Hepatocyte (in vitro differentiated cells): ENCODE data around the gene ZC3H7B.

Experiments used
- EZH2 ChIP-seq: fragments of 200-600 bp; sonication (generic); IDR thresholded peaks from 2 replicates; pipeline ENCODE4 v1.6.1; 2016; ENCODE audit warnings: antibody characterized with exemption, mild to moderate bottlenecking, borderline replicate concordance
- EZH2phosphoT487 ChIP-seq: fragments of 200-600 bp; sonication (generic); IDR thresholded peaks from one replicate; pipeline ENCODE4 v1.6.1; 2018; ENCODE audit warnings: antibody characterized with exemption, mild to moderate bottlenecking, low read depth, moderate library complexity; ENCODE audit not compliant: unreplicated experiment, severe bottlenecking

DNA sequence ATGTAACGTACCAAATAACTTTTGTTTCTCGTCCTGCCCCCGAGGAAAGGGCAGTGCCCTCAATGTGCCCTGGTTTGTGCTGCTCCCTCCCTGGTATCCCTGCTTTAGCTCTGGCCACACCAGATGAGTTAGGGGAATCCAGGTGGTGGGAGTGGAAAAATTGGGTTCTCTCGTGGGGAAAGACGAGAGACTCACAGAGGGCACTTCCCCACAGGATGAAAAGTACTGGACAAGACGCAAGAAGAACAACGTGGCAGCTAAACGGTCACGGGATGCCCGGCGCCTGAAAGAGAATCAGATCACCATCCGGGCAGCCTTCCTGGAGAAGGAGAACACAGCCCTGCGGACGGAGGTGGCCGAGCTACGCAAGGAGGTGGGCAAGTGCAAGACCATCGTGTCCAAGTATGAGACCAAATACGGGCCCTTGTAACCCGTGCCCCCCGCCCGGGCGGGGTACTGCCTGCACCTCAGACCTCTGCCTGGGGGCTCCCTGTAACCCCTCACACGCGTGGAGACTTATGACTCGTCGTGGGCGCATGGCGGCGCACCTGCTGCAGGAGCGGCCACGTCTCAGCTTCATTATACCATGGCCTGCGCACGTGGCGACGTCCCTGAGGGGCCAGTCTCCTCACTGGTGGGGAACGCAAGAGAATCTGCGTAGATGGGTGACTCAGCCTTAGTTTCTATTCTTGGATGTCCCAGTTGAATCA, 94.4 kb downstream of the ZC3H7B start:
- TF ChIP-seq EZH2 (no peak), EZH2phosphoT487 (no peak)
